Activated T-helper 17 cell treated with anti-CD3 and anti-CD28 coated beads, Interleukin-2, amount 50 U/mL, for 72 hours (primary cell): ENCODE data around the gene UNC13D. TPM values are rescaled to one million over a fixed set of nuclear protein-coding genes. Genes with fewer than 3 reads are reported as not detected.

Experiments
- ATAC-seq: fragments of 150-1000 bp; cut with Tn5 transposase; replicated peaks from 2 replicates; pipeline ENCODE4 v1.10.0; 2021; ENCODE audit warnings: mild to moderate bottlenecking, moderate library complexity
- H3K27ac Mint-ChIP-seq: one replicate; pipeline ENCODE4 v1.8.0; 2022; ENCODE audit warnings: mixed read lengths
- H3K27me3 Mint-ChIP-seq: one replicate; pipeline ENCODE4 v1.8.0; 2022; ENCODE audit warnings: mixed read lengths
- H3K36me3 Mint-ChIP-seq: one replicate; pipeline ENCODE4 v1.8.0; 2022; ENCODE audit warnings: low read depth, mild to moderate bottlenecking, mixed read lengths
- H3K4me1 Mint-ChIP-seq: one replicate; pipeline ENCODE4 v1.8.0; 2022; ENCODE audit warnings: mixed read lengths
- H3K4me3 Mint-ChIP-seq: one replicate; pipeline ENCODE4 v1.8.0; 2022; ENCODE audit warnings: mild to moderate bottlenecking, mixed read lengths
- H3K9me3 Mint-ChIP-seq: one replicate; pipeline ENCODE4 v1.8.0; 2022; ENCODE audit warnings: mixed read lengths
- total RNA-seq, 2 donors: library from RNA; stranded (reverse); gene quantifications; one replicate each; pipeline ENCODE4 v1.2.3, GENCODE V29; 2022

UNC13D gene
- total RNA-seq, 2 donors from 2014 or later = 153 to 160 TPM

- H3K27me3 Mint-ChIP-seq = no peaks in the 10 kb centered on the region
- no peaks in the 10 kb centered on the region for H3K4me1 Mint-ChIP-seq
- peaks cover 85% of the 10 kb centered on the region for H3K36me3 Mint-ChIP-seq
- H3K4me3 Mint-ChIP-seq = no peak overlapping the region
- no peak for ATAC-seq
- H3K9me3 Mint-ChIP-seq = no peaks in the 10 kb centered on the region
- H3K27ac Mint-ChIP-seq = peak overlapping the region; percentile 43
These were observed 4.5 kb upstream of the UNC13D start for GRCh38 chr17:75848523-75849278.

- peaks cover 92% of the 10 kb centered on the region for H3K36me3 Mint-ChIP-seq
- H3K4me3 Mint-ChIP-seq = no peak overlapping the region
- H3K4me1 Mint-ChIP-seq = no peaks in the 10 kb centered on the region
- no peaks in the 10 kb centered on the region for H3K9me3 Mint-ChIP-seq
- H3K27ac Mint-ChIP-seq = peak overlapping the region; percentile 43
- no peaks in the 10 kb centered on the region for H3K27me3 Mint-ChIP-seq
- no peak for ATAC-seq
These were observed 3.7 kb upstream of the UNC13D start for GRCh38 chr17:75847614-75848522.

- no peak overlapping the region for H3K4me3 Mint-ChIP-seq
- no peaks in the 10 kb centered on the region for H3K9me3 Mint-ChIP-seq
- no peak for ATAC-seq
- H3K27ac Mint-ChIP-seq = no peak overlapping the region
- H3K27me3 Mint-ChIP-seq = no peaks in the 10 kb centered on the region
- H3K36me3 Mint-ChIP-seq = peaks cover 90% of the 10 kb centered on the region
- no peaks in the 10 kb centered on the region for H3K4me1 Mint-ChIP-seq
These were observed 2.7 kb upstream of the UNC13D start for GRCh38 chr17:75846692-75847613.

- Mint-ChIP-seq H3K9me3 (no peaks in the 10 kb centered on the region), H3K27me3 (no peaks in the 10 kb centered on the region), H3K36me3 (peaks cover 85% of the 10 kb centered on the region), H3K4me3 (peak overlapping the region; percentile 88), H3K4me1 (no peaks in the 10 kb centered on the region), H3K27ac (peak overlapping the region; percentile 50)
- no peak for ATAC-seq
These were observed 1.9 kb upstream of the UNC13D start for GRCh38 chr17:75845933-75846691.

GRCh38 chr17:75845058-75845711, 981 bp upstream of the UNC13D start:
- H3K9me3 Mint-ChIP-seq = no peaks in the 10 kb centered on the region
- H3K27ac Mint-ChIP-seq = peak overlapping the region; percentile 50
- peaks cover 84% of the 10 kb centered on the region for H3K36me3 Mint-ChIP-seq
- peak overlapping the region; percentile 88 for H3K4me3 Mint-ChIP-seq
- H3K4me1 Mint-ChIP-seq = no peaks in the 10 kb centered on the region
- H3K27me3 Mint-ChIP-seq = no peaks in the 10 kb centered on the region
- ATAC-seq = peak; percentile 72

- ATAC-seq = peak; percentile 33
- peaks cover 84% of the 10 kb centered on the region for H3K36me3 Mint-ChIP-seq
- H3K4me1 Mint-ChIP-seq = no peaks in the 10 kb centered on the region
- no peaks in the 10 kb centered on the region for H3K9me3 Mint-ChIP-seq
- H3K27me3 Mint-ChIP-seq = no peaks in the 10 kb centered on the region
- H3K4me3 Mint-ChIP-seq = peak overlapping the region; percentile 88
- peak overlapping the region; percentile 93 for H3K27ac Mint-ChIP-seq
These were observed 390 bp upstream of the UNC13D start for GRCh38 chr17:75844530-75845057.

GRCh38 chr17:75842963-75843576, 1.1 kb downstream of the UNC13D start:
- Mint-ChIP-seq H3K4me1 (no peaks in the 10 kb centered on the region), H3K27me3 (no peaks in the 10 kb centered on the region), H3K36me3 (peaks cover 84% of the 10 kb centered on the region), H3K9me3 (no peaks in the 10 kb centered on the region), H3K27ac (peak overlapping the region; percentile 93), H3K4me3 (peak overlapping the region; percentile 88)
- ATAC-seq = peak; percentile 17

GRCh38 chr17:75842411-75842810, 1.8 kb downstream of the UNC13D start:
- H3K27me3 Mint-ChIP-seq = no peaks in the 10 kb centered on the region
- no peaks in the 10 kb centered on the region for H3K9me3 Mint-ChIP-seq
- no peaks in the 10 kb centered on the region for H3K4me1 Mint-ChIP-seq
- no peak overlapping the region for H3K27ac Mint-ChIP-seq
- H3K4me3 Mint-ChIP-seq = peak overlapping the region; percentile 88
- ATAC-seq = no peak
- H3K36me3 Mint-ChIP-seq = peaks cover 84% of the 10 kb centered on the region

- Mint-ChIP-seq H3K27me3 (no peaks in the 10 kb centered on the region), H3K4me3 (no peak overlapping the region), H3K9me3 (no peaks in the 10 kb centered on the region), H3K36me3 (peaks cover 81% of the 10 kb centered on the region), H3K4me1 (no peaks in the 10 kb centered on the region), H3K27ac (no peak overlapping the region)
- no peak for ATAC-seq
These were observed 3.4 kb downstream of the UNC13D start for GRCh38 chr17:75840799-75841164.

GRCh38 chr17:75839942-75840798, 4.0 kb downstream of the UNC13D start:
- Mint-ChIP-seq H3K27ac (no peak overlapping the region), H3K36me3 (peaks cover 76% of the 10 kb centered on the region)

GRCh38 chr17:75838410-75838809, 5.8 kb downstream of the UNC13D start:
- Mint-ChIP-seq H3K9me3 (no peaks in the 10 kb centered on the region), H3K4me3 (no peak overlapping the region), H3K4me1 (peaks cover 7% of the 10 kb centered on the region), H3K27me3 (no peaks in the 10 kb centered on the region), H3K36me3 (peaks cover 82% of the 10 kb centered on the region), H3K27ac (no peak overlapping the region)
- ATAC-seq = no peak

More at GRCh38 chr17:75839942-75840798, 4.0 kb downstream of the UNC13D start:
- H3K9me3 Mint-ChIP-seq = no peaks in the 10 kb centered on the region
- no peak for ATAC-seq
- no peaks in the 10 kb centered on the region for H3K4me1 Mint-ChIP-seq
- H3K27me3 Mint-ChIP-seq = no peaks in the 10 kb centered on the region
- no peak overlapping the region for H3K4me3 Mint-ChIP-seq

GRCh38 chr17:75837899-75838298, 6.3 kb downstream of the UNC13D start:
- no peak overlapping the region for H3K4me3 Mint-ChIP-seq
- H3K27me3 Mint-ChIP-seq = no peaks in the 10 kb centered on the region
- H3K27ac Mint-ChIP-seq = no peak overlapping the region
- ATAC-seq = no peak
- H3K36me3 Mint-ChIP-seq = peaks cover 82% of the 10 kb centered on the region
- no peaks in the 10 kb centered on the region for H3K9me3 Mint-ChIP-seq
- peaks cover 12% of the 10 kb centered on the region for H3K4me1 Mint-ChIP-seq
